K562 (cell line): Measurements from ENCODE around the gene NUP85. TPM values are rescaled to one million over a fixed set of nuclear protein-coding genes. Genes with fewer than 3 reads are reported as not detected.

Experiments
- CBX1 ChIP-seq: sonication (generic); IDR thresholded peaks from 2 replicates; pipeline ENCODE4 v1.6.1; 2016; ENCODE audit warnings: antibody characterized with exemption, low read depth, mild to moderate bottlenecking
- CBX2 ChIP-seq: fragments of 200-600 bp; sonication (generic); IDR thresholded peaks from one replicate; pipeline ENCODE4 v1.6.1; 2012; ENCODE audit warnings: mild to moderate bottlenecking, low read length, inconsistent platforms; ENCODE audit not compliant: insufficient read depth, poor library complexity, severe bottlenecking
- CREB3 ChIP-seq: fragments of 450-650 bp; conservative IDR thresholded peaks from 2 replicates; pipeline ENCODE4 v1.6.1; 2016; ENCODE audit warnings: missing genetic modification characterization, low read depth, mild to moderate bottlenecking, missing compliant biosample characterization, moderate library complexity
- FUS ChIP-seq: fragments of 200-400 bp; formaldehyde crosslinking; optimal IDR thresholded peaks from 2 replicates; pipeline ENCODE3; 2017; ENCODE audit warnings: low read depth, low read length
- JUND ChIP-seq, 2 experiments: IDR thresholded peaks; 2 replicates in 1 of 2; 3 replicates in 1 of 2; pipeline ENCODE4 v1.6.1; 2011; ENCODE audit warnings: borderline replicate concordance in 2 of 2, low read depth in 2 of 2, low read length in 2 of 2, improper control_type of control experiment in 1 of 2, missing biosample characterization in 1 of 2, missing genetic modification characterization in 1 of 2, missing genetic modification reagents in 1 of 2
- RBM22 ChIP-seq: fragments of 200-400 bp; formaldehyde crosslinking; IDR thresholded peaks from 2 replicates; pipeline ENCODE4 v1.6.1; 2018; ENCODE audit warnings: low read length, low read depth; ENCODE audit not compliant: poor library complexity, severe bottlenecking
- SAP30 ChIP-seq: fragments of 200-600 bp; sonication (generic); IDR thresholded peaks from 2 replicates; pipeline ENCODE4 v1.6.1; 2012; ENCODE audit warnings: borderline replicate concordance, low read depth, mild to moderate bottlenecking, moderate library complexity, low read length, control low read depth, inconsistent platforms; ENCODE audit not compliant: insufficient read depth, poor library complexity, severe bottlenecking
- TFE3 ChIP-seq: fragments of 450-650 bp; formaldehyde crosslinking; IDR thresholded peaks from 2 replicates; pipeline ENCODE4 v1.4.0; 2020; ENCODE audit warnings: mild to moderate bottlenecking, mixed read lengths
- TOE1 ChIP-seq, 2 experiments: fragments of 450-650 bp in 1 of 2; sonication (generic) in 1 of 2; formaldehyde crosslinking in 1 of 2; IDR thresholded peaks; 2 replicates each; pipeline versions ENCODE4 v1.7.1 to v1.8.0; 2016 to 2022; ENCODE audit warnings: borderline replicate concordance in 2 of 2, mild to moderate bottlenecking in 2 of 2, antibody characterized with exemption in 1 of 2, inconsistent platforms in 1 of 2, low read depth in 1 of 2, missing genetic modification reagents in 1 of 2, moderate library complexity in 1 of 2
- USF1 ChIP-seq: sonication (generic); formaldehyde crosslinking; IDR thresholded peaks from 2 replicates; pipeline ENCODE4 v1.9.0; 2022; ENCODE audit warnings: mild to moderate bottlenecking, missing genetic modification reagents
- VEZF1 ChIP-seq: fragments of 200-800 bp; sonication (Bioruptor generic); IDR thresholded peaks from 2 replicates; pipeline ENCODE4 v1.6.1; 2017; ENCODE audit warnings: missing genetic modification characterization, missing compliant biosample characterization
- ZNF431 ChIP-seq: sonication (generic); formaldehyde crosslinking; IDR thresholded peaks from 2 replicates; pipeline ENCODE4 v1.8.0; 2022; ENCODE audit warnings: mild to moderate bottlenecking, missing genetic modification reagents
- ZNF592 ChIP-seq: fragments of 450-650 bp; IDR thresholded peaks from 2 replicates; pipeline ENCODE4 v1.6.1; 2017; ENCODE audit warnings: antibody characterized with exemption, mild to moderate bottlenecking
- polyA plus RNA-seq, 8 experiments: library from polyadenylated mRNA; depleted of rRNA in 4 of 8; stranded (reverse) in 5 of 8; unstranded in 3 of 8; fragments of >200 nt; fragmentation: Nextera tagmentation in 2 of 8; fragmentation: Illumina TruSeq in 1 of 8; extraction: Ambion mirVana in 2 of 8; extraction: Trizol in 1 of 8; gene quantifications; 2 replicates each; pipeline versions ENCODE4 v1.2.1 to v1.2.3, GENCODE V29; 2011 to 2014; ENCODE audit warnings: inconsistent platforms in 1 of 8, missing spikeins in 1 of 8
- total RNA-seq, 7 experiments: library from RNA; depleted of rRNA in 6 of 7; stranded (reverse); fragments of >200 nt in 6 of 7; fragmentation: Illumina TruSeq in 2 of 7; extraction: Trizol in 2 of 7; gene quantifications; 2 replicates each; pipeline versions ENCODE4 v1.2.1 to v1.2.3, GENCODE V29; 2011 to 2021; ENCODE audit warnings: low replicate concordance in 1 of 7

Gene NUP85
- total and polyA plus RNA-seq, 9 of the 15 experiments (the other 6 are each of a cell fraction or from before 2014, with no cell fraction given) = 50.2 to 177 (median 110) TPM

GRCh38 chr17:75240394-75241142 is 35.1 kb downstream of the NUP85 start (continued):
- TF ChIP-seq CBX1 (0 out of 2 replicates have a peak, but pooled peaks have one; percentile 36), CREB3 (tag) (0 out of 2 replicates have a peak, but pooled peaks have one; percentile 41), JUND (IDR thresholded peaks at IDR 0.05; ENCODE audit: borderline replicate concordance, low read depth, low read length) (peak; percentile 52), JUND (tag; IDR thresholded peaks at IDR 0.05; ENCODE audit: borderline replicate concordance, low read depth, low read length) (no peak), SAP30 (no peak), TOE1 (IDR thresholded peaks at IDR 0.05; ENCODE audit: borderline replicate concordance) (peak; percentile 76; the same call in 1 of the 2 replicates), TOE1 (CRISPR knock-in tag; IDR thresholded peaks at IDR 0.05; ENCODE audit: borderline replicate concordance, low read depth) (no peak), FUS (no peak), USF1 (CRISPR knock-in tag) (peak; percentile 89), VEZF1 (CRISPR knock-in tag) (peak; percentile 68), TFE3 (peak; percentile 19; the same call in 1 of the 2 replicates), CBX2 (no peak), RBM22 (peak; percentile 30), ZNF592 (peak; percentile 77), ZNF431 (peak; percentile 38; the same call in 1 of the 2 replicates)
